Right ventricle myocardium superior (tissue), 1 donor: Measurements from ENCODE around the gene ASGR2. TPM values are rescaled to one million over a fixed set of nuclear protein-coding genes. Genes with fewer than 3 reads are reported as not detected.

Source experiments
- ATAC-seq: fragments of 200-7000 bp; cut with Tn5 transposase; one replicate; pipeline ENCODE4 v1.9.1; 2020; ENCODE audit warnings: mild to moderate bottlenecking; ENCODE audit not compliant: poor library complexity
- DNase-seq: peaks from one replicate; pipeline ENCODE4 v3.0.0-alpha.2; 2020
- intact Hi-C: fragments of 100-400 bp; cut with DNase I; formaldehyde crosslinking; loops from one replicate; pipeline ENCODE4 v1.11.2; 2022
- total RNA-seq: library from RNA; stranded (reverse); fragmentation: NEBNext Ultra II Directional; extraction: Animal tissue kit (Norgen Biotek cat#: 25700); gene quantifications from one replicate; pipeline ENCODE4 v1.2.1, GENCODE V29; 2021
- donor health status: DM: no; HTN: yes; CAD: no; lungs with severe emphysema.

ASGR2 gene
- total RNA-seq, 1 donor from 2014 or later: 0.40 TPM

GRCh38 chr17:7079581-7080455, 34.8 kb downstream of the ASGR2 start, which contains the start of gene CLEC10A:
TSS of gene CLEC10A (minus strand) at chr17:7080251. CDS start at chr17:7078812, 1,439 bp downstream.
- intact Hi-C loops: no loop called here
- DNase-seq (no peak), ATAC-seq (no peak)

- intact Hi-C loops: no loop called here
- ATAC-seq (no peak), DNase-seq (no peak)
Measured at GRCh38 chr17:7078711-7079110, 35.9 kb downstream of the ASGR2 start.

- intact Hi-C loops: no loop called here
- no peak for DNase-seq
- no peak for ATAC-seq
Measured at GRCh38 chr17:7077911-7078546, 36.6 kb downstream of the ASGR2 start.

- DNase-seq (no peak), ATAC-seq (no peak)
- intact Hi-C loops: no loop called here
Measured at GRCh38 chr17:7074931-7075330, 39.7 kb downstream of the ASGR2 start.

- no peak for ATAC-seq
Measured at GRCh38 chr17:7072406-7072805, 42.2 kb downstream of the ASGR2 start.

GRCh38 chr17:7070712-7071111, 43.9 kb downstream of the ASGR2 start:
- intact Hi-C loops: no loop called here
- ATAC-seq: no peak
- no peak for DNase-seq

More at GRCh38 chr17:7072406-7072805, 42.2 kb downstream of the ASGR2 start:
- intact Hi-C loops: no loop called here
- no peak for DNase-seq

- ATAC-seq (no peak), DNase-seq (no peak)
- intact Hi-C loops: no loop called here
Measured at GRCh38 chr17:7068268-7068667, 46.4 kb downstream of the ASGR2 start.

- DNase-seq: no peak
- no peak for ATAC-seq
Measured at GRCh38 chr17:7067198-7067597, 47.4 kb downstream of the ASGR2 start.

GRCh38 chr17:7064261-7064660, 50.4 kb downstream of the ASGR2 start:
- intact Hi-C loops: no loop called here
- DNase-seq: no peak
- no peak for ATAC-seq

More at GRCh38 chr17:7067198-7067597, 47.4 kb downstream of the ASGR2 start:
- intact Hi-C loops: no loop called here

- ATAC-seq: no peak
- DNase-seq: no peak
- intact Hi-C loops: no loop called here
Measured at GRCh38 chr17:7063518-7064094, 51.0 kb downstream of the ASGR2 start.

GRCh38 chr17:7060165-7060891, 54.3 kb downstream of the ASGR2 start:
- DNase-seq (no peak), ATAC-seq (no peak)
- intact Hi-C loops: no loop called here

- intact Hi-C loops: no loop called here
- ATAC-seq (no peak), DNase-seq (no peak)
Measured at GRCh38 chr17:7058831-7059447, 55.7 kb downstream of the ASGR2 start.

GRCh38 chr17:7056386-7056785, 58.2 kb downstream of the ASGR2 start:
- no peak for DNase-seq
- no peak for ATAC-seq
- intact Hi-C loops: no loop called here

Other genes with a start within 250 kb of the ASGR2 start
- not detected for gene ALOX12, start 118.8 kb downstream of the ASGR2 start, total RNA-seq
- gene RNASEK, start 102.2 kb downstream of the ASGR2 start, total RNA-seq: 159 TPM
- 12.6 TPM for gene BCL6B, start 91.8 kb downstream of the ASGR2 start, total RNA-seq
- 1.6 TPM for gene SLC16A13, start 78.8 kb downstream of the ASGR2 start, total RNA-seq
- 0.56 TPM for gene SLC16A11, start 70.7 kb downstream of the ASGR2 start, total RNA-seq
- 5.0 TPM for gene CLEC10A, start 34.6 kb downstream of the ASGR2 start, total RNA-seq
- gene ASGR1, start 64.5 kb upstream of the ASGR2 start, total RNA-seq: 0.19 TPM
- 20.4 TPM for gene DLG4, start 105.0 kb upstream of the ASGR2 start, total RNA-seq
- 2,247 TPM for gene ACADVL, start 105.1 kb upstream of the ASGR2 start, total RNA-seq
- gene DVL2, start 119.7 kb upstream of the ASGR2 start, total RNA-seq: 20.4 TPM
- 19.4 TPM for gene PHF23, start 124.6 kb upstream of the ASGR2 start, total RNA-seq
- 432 TPM for gene GABARAP, start 127.6 kb upstream of the ASGR2 start, total RNA-seq
- gene CTDNEP1, start 136.9 kb upstream of the ASGR2 start, total RNA-seq: 109 TPM
- gene ELP5, start 137.4 kb upstream of the ASGR2 start, total RNA-seq: 71.6 TPM
- gene CLDN7, start 147.7 kb upstream of the ASGR2 start, total RNA-seq: 0.94 TPM
- 141 TPM for gene SLC2A4, start 166.9 kb upstream of the ASGR2 start, total RNA-seq
- gene YBX2, start 179.8 kb upstream of the ASGR2 start, total RNA-seq: 0.75 TPM
- 295 TPM for gene EIF5A, start 192.8 kb upstream of the ASGR2 start, total RNA-seq
- 68.8 TPM for gene GPS2, start 200.5 kb upstream of the ASGR2 start, total RNA-seq
- 26.2 TPM for gene NEURL4, start 214.5 kb upstream of the ASGR2 start, total RNA-seq
- 14.9 TPM for gene ACAP1, start 221.7 kb upstream of the ASGR2 start, total RNA-seq
- 4.4 TPM for gene KCTD11, start 237.3 kb upstream of the ASGR2 start, total RNA-seq
- not detected for gene TMEM95, start 240.3 kb upstream of the ASGR2 start, total RNA-seq